Suprapubic skin (tissue), 4 donors: Measurements from ENCODE around the gene ZNF782. TPM values are rescaled to one million over a fixed set of nuclear protein-coding genes. Genes with fewer than 3 reads are reported as not detected.
A peak's percentile ranks its signal among the peaks of the same experiment; 100 is the strongest.
"Not testable (repeated sequence)": the region's sequence is repeated elsewhere in the genome, so short reads cannot be mapped to it uniquely, and the experiment has no call there.

ENCODE experiments used
- DNase-seq, 2 donors: peaks; one replicate each; pipeline ENCODE4 v3.0.0-alpha.2; 2019; ENCODE audit warnings: low spot score in 2 of 2
- H3K27ac ChIP-seq: fragments of 200-600 bp; sonication (generic); one replicate; pipeline ENCODE4 v1.5.1; 2019
- H3K27me3 ChIP-seq: fragments of 200-600 bp; sonication (generic); one replicate; pipeline ENCODE4 v1.5.1; 2019
- H3K36me3 ChIP-seq: fragments of 200-600 bp; sonication (generic); one replicate; pipeline ENCODE4 v1.5.1; 2019
- H3K4me1 ChIP-seq: fragments of 200-600 bp; sonication (generic); one replicate; pipeline ENCODE4 v1.5.1; 2019
- H3K4me3 ChIP-seq: fragments of 200-600 bp; sonication (generic); one replicate; pipeline ENCODE4 v1.5.1; 2019; ENCODE audit warnings: mild to moderate bottlenecking
- H3K9me3 ChIP-seq: fragments of 200-600 bp; sonication (generic); one replicate; pipeline ENCODE4 v1.5.1; 2019
- CTCF ChIP-seq, 2 donors: fragments of 200-600 bp in 1 of 2; fragments of 450-650 bp in 1 of 2; sonication (generic) in 1 of 2; IDR thresholded peaks; one replicate each; pipeline ENCODE4 v1.5.1; 2016 to 2019; ENCODE audit warnings: antibody characterized with exemption in 2 of 2, mild to moderate bottlenecking in 1 of 2, moderate library complexity in 1 of 2
- EP300 ChIP-seq: sonication (generic); formaldehyde crosslinking; IDR thresholded peaks from one replicate; pipeline ENCODE4 v1.6.1; 2017; ENCODE audit warnings: antibody characterized with exemption
- POLR2A ChIP-seq, 2 donors: fragments of 450-650 bp; IDR thresholded peaks; one replicate each; pipeline ENCODE4 v1.6.1; 2017; ENCODE audit warnings: antibody characterized with exemption in 2 of 2, mild to moderate bottlenecking in 2 of 2, moderate library complexity in 2 of 2
- POLR2AphosphoS5 ChIP-seq, 3 donors: sonication (generic); formaldehyde crosslinking; IDR thresholded peaks; one replicate each; pipeline ENCODE4 v1.6.1; 2017; ENCODE audit warnings: antibody characterized with exemption in 3 of 3
- WGBS: methylation state at CpG from one replicate; pipeline ENCODE4 v1.1.5; 2018; 5-methylcytosine and 5-hydroxymethylcytosine counted together
- total RNA-seq, 4 donors: library from RNA; depleted of rRNA; stranded (reverse); fragments of >200 nt; gene quantifications; one replicate each; pipeline ENCODE4 v1.1.0, GENCODE V29; 2016

ZNF782 gene
- total RNA-seq, 4 donors from 2014 or later = 7.9 to 27.8 (median 11.9) TPM

- peaks cover 23% of the 10 kb centered on the region for H3K4me1 ChIP-seq
- 89% methylated on average over 1 of the region's 1 CpG for WGBS
- H3K9me3 ChIP-seq = no peaks in the 10 kb centered on the region
- no peak overlapping the region for H3K4me3 ChIP-seq
- no peak overlapping the region for H3K27ac ChIP-seq
- H3K27me3 ChIP-seq = peaks cover 5% of the 10 kb centered on the region
- no peak for DNase-seq
- H3K36me3 ChIP-seq = no peaks in the 10 kb centered on the region
- TF ChIP-seq POLR2A (IDR thresholded peaks at IDR 0.05) (no peak), EP300 (no peak), POLR2AphosphoS5 (IDR thresholded peaks at IDR 0.05) (no peak), CTCF (IDR thresholded peaks at IDR 0.05) (no peak)
These were observed 16.9 kb upstream of the ZNF782 start for GRCh38 chr9:96871176-96871575.

- Histone ChIP-seq H3K27ac (peak overlapping the region; percentile 45), H3K9me3 (no peaks in the 10 kb centered on the region), H3K27me3 (no peaks in the 10 kb centered on the region), H3K36me3 (no peaks in the 10 kb centered on the region), H3K4me1 (peaks cover 7% of the 10 kb centered on the region), H3K4me3 (no peak overlapping the region)
- 52% methylated on average over 5 of the region's 5 CpGs for WGBS
- TF ChIP-seq POLR2AphosphoS5 (IDR thresholded peaks at IDR 0.05) = peak in 1 of 3 donors; percentile 46
- TF ChIP-seq CTCF (IDR thresholded peaks at IDR 0.05) = no peak
- no peak for DNase-seq
These were observed 14.4 kb upstream of the ZNF782 start for GRCh38 chr9:96868709-96869108.

GRCh38 chr9:96867079-96867804, 12.9 kb upstream of the ZNF782 start:
- no peaks in the 10 kb centered on the region for H3K9me3 ChIP-seq
- no peak overlapping the region for H3K4me3 ChIP-seq
- no peak overlapping the region for H3K27ac ChIP-seq
- 36% methylated on average over 7 of the region's 7 CpGs for WGBS
- peaks cover 7% of the 10 kb centered on the region for H3K4me1 ChIP-seq
- DNase-seq = no peak
- no peaks in the 10 kb centered on the region for H3K27me3 ChIP-seq
- TF ChIP-seq POLR2AphosphoS5 (IDR thresholded peaks at IDR 0.05) = no peak
- no peak for TF ChIP-seq CTCF (IDR thresholded peaks at IDR 0.05)
- TF ChIP-seq POLR2A (IDR thresholded peaks at IDR 0.05) = no peak
- no peak for TF ChIP-seq EP300
- H3K36me3 ChIP-seq = no peaks in the 10 kb centered on the region

- H3K27ac ChIP-seq, DNase-seq, H3K4me1 ChIP-seq, H3K4me3 ChIP-seq, H3K27me3 ChIP-seq, H3K36me3 ChIP-seq, H3K9me3 ChIP-seq: not testable (repeated sequence)
- WGBS = 69% methylated on average over 2 of the region's 2 CpGs
These were observed 10.9 kb upstream of the ZNF782 start for GRCh38 chr9:96865240-96865639.

- DNase-seq = no peak
- 52% methylated on average over 8 of the region's 8 CpGs for WGBS
- no peak overlapping the region for H3K27ac ChIP-seq
- no peak for TF ChIP-seq CTCF (IDR thresholded peaks at IDR 0.05)
- no peak for TF ChIP-seq POLR2AphosphoS5 (IDR thresholded peaks at IDR 0.05)
- TF ChIP-seq POLR2A (IDR thresholded peaks at IDR 0.05) = no peak
- no peak for TF ChIP-seq EP300
- no peaks in the 10 kb centered on the region for H3K27me3 ChIP-seq
- H3K4me1 ChIP-seq = peaks cover 4% of the 10 kb centered on the region
- no peak overlapping the region for H3K4me3 ChIP-seq
- H3K36me3 ChIP-seq = no peaks in the 10 kb centered on the region
- H3K9me3 ChIP-seq = no peaks in the 10 kb centered on the region
These were observed 5.3 kb upstream of the ZNF782 start for GRCh38 chr9:96859461-96860198.
